Tibial nerve (tissue), 4 donors: ENCODE data around the gene MTA2. TPM values are rescaled to one million over a fixed set of nuclear protein-coding genes. Genes with fewer than 3 reads are reported as not detected.
"Not testable (repeated sequence)": the region's sequence is repeated elsewhere in the genome, so short reads cannot be mapped to it uniquely, and the experiment has no call there.

Experiments used
- DNase-seq, 2 donors: peaks; one replicate each; pipeline ENCODE4 v3.0.0-alpha.2; 2019; ENCODE audit warnings: low spot score in 2 of 2
- H3K27ac ChIP-seq, 4 donors: fragments of 200-600 bp; sonication (generic) in 3 of 4; one replicate each; pipeline ENCODE4 v1.5.1; 2017 to 2019; ENCODE audit warnings: mild to moderate bottlenecking in 1 of 4
- H3K27me3 ChIP-seq, 2 donors: fragments of 200-600 bp; sonication (generic) in 1 of 2; one replicate each; pipeline versions ENCODE4 v1.5.1 to v1.6.0; 2017 to 2019
- H3K36me3 ChIP-seq, 3 donors: fragments of 200-600 bp; sonication (generic); one replicate each; pipeline ENCODE4 v1.5.1; 2018 to 2019
- H3K4me1 ChIP-seq, 4 donors: fragments of 200-600 bp; sonication (generic) in 3 of 4; one replicate each; pipeline ENCODE4 v1.5.1; 2017 to 2019
- H3K4me3 ChIP-seq, 4 donors: fragments of 200-600 bp; sonication (generic) in 3 of 4; one replicate each; pipeline ENCODE4 v1.5.1; 2017 to 2019; ENCODE audit warnings: mild to moderate bottlenecking in 1 of 4, moderate library complexity in 1 of 4
- H3K9me3 ChIP-seq, 4 donors: fragments of 200-600 bp; sonication (generic) in 3 of 4; one replicate each; pipeline ENCODE4 v1.5.1; 2017 to 2019
- EP300 ChIP-seq, 2 donors: sonication (generic); formaldehyde crosslinking; IDR thresholded peaks; one replicate each; pipeline ENCODE4 v1.6.1; 2017; ENCODE audit warnings: antibody characterized with exemption in 2 of 2, mild to moderate bottlenecking in 1 of 2
- POLR2A ChIP-seq, 2 donors: fragments of 450-650 bp; IDR thresholded peaks; one replicate each; pipeline ENCODE4 v1.6.1; 2017; ENCODE audit warnings: antibody characterized with exemption in 2 of 2, mild to moderate bottlenecking in 2 of 2, moderate library complexity in 2 of 2
- WGBS, 2 donors: methylation state at CpG; one replicate each; pipeline ENCODE4 v1.1.5; 2018; 5-methylcytosine and 5-hydroxymethylcytosine counted together
- total RNA-seq, 4 donors: library from RNA; depleted of rRNA; stranded (reverse); fragments of >200 nt; gene quantifications; one replicate each; pipeline ENCODE4 v1.1.0, GENCODE V29; 2016
- TF ChIP-seq, protein P1 (sequence below), 5 experiments: fragments of 200-600 bp in 3 of 5; fragments of 450-650 bp in 2 of 5; sonication (generic) in 3 of 5; IDR thresholded peaks; one replicate each; pipeline ENCODE4 v1.5.1; 2016 to 2019; ENCODE audit warnings: antibody characterized with exemption in 5 of 5, mild to moderate bottlenecking in 3 of 5, moderate library complexity in 2 of 5

The MTA2 gene
- total RNA-seq = 10 to 100 TPM; 79.5 to 95.3 (median 88.8) TPM

DNA sequence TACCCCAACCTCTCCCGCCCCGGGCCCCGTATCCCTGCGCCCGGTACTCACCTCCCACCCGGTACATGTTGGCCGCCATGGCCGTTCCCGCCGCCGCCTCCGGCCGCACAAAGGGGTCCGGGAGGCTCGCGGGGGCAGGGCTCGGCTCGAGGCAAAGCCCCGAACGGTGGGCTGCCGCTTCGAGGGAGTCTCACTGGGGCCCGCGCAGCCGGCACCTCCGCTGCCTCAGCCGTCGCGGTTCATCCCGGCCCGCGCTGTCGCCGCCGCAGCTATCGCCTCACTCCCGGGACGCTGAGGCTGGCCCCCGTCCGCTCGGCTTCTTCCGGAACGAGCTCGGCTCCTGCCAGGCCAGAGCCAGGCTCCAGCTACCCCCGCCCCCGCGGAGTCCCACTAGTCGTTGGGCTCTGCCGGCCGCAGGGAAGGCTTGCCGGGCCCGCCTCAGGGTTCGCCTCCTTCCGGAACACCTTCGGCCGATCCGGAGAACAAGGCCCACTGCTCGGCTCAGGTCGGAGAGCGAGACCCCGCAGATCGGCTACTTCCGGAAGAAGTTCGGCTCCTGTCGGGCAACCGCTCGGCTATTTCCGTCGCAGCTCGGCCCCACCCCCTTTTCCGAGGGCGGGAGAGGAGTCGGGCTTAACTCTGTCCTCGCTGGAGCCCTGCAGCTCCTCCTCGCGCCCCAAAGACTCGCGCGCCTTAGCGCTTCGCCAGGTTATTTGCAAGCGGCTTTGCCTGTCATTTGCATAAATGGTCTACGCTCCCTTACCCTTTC lies at the start of gene MTA2:
TSS of gene MTA2 (minus strand) at position 494 of the 769 bp plus-strand sequence. CDS start at position 79, 415 bp downstream.
- TF ChIP-seq, protein P1, sequence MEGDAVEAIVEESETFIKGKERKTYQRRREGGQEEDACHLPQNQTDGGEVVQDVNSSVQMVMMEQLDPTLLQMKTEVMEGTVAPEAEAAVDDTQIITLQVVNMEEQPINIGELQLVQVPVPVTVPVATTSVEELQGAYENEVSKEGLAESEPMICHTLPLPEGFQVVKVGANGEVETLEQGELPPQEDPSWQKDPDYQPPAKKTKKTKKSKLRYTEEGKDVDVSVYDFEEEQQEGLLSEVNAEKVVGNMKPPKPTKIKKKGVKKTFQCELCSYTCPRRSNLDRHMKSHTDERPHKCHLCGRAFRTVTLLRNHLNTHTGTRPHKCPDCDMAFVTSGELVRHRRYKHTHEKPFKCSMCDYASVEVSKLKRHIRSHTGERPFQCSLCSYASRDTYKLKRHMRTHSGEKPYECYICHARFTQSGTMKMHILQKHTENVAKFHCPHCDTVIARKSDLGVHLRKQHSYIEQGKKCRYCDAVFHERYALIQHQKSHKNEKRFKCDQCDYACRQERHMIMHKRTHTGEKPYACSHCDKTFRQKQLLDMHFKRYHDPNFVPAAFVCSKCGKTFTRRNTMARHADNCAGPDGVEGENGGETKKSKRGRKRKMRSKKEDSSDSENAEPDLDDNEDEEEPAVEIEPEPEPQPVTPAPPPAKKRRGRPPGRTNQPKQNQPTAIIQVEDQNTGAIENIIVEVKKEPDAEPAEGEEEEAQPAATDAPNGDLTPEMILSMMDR (IDR thresholded peaks at IDR 0.05) = peak in 1 of 5 experiments; percentile 22
- TF ChIP-seq POLR2A (IDR thresholded peaks at IDR 0.05) (peak; percentile 60 to 75), EP300 (IDR thresholded peaks at IDR 0.05) (peak; percentile 31 to 85)
- Histone ChIP-seq H3K4me1 (peaks cover 4 to 68% (median 28%) of the 10 kb centered on the region in 4 donors), H3K27ac (peak within 1 kb of the TSS; percentile 79 to 99 (median 98)), H3K36me3 (peaks cover 1 to 47% (median 8%) of the 10 kb centered on the region in 3 donors), H3K9me3 (no peaks in the 10 kb centered on the region), H3K27me3 (no peaks in the 10 kb centered on the region), H3K4me3 (peak within 1 kb of the TSS; percentile 79 to 99 (median 85))
- WGBS, 2 donors = 0 to 1% methylated on average over 27 to 43 of the region's 83 CpGs
- DNase-seq = peak; percentile 97 to 98

DNA sequence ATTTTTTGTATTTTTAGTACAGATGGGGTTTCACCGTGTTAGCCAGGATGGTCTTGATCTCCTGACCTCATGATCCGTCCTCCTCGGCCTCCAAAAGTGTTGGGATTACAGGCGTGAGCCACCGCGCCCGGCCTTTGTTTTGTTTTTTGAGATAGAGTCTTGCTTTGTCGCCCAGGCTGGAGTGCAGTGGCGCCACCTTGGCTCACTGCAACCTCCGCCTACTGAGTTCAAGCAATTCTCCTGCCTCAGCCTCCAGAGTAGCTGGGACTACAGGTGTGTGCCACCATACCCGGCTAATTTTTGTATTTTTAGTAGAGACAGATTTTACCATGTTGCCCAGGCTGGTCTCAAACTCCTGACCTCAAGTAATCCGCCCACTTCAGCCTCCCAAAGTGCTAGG lies 48.6 kb upstream of the MTA2 start:
- H3K27me3 ChIP-seq, H3K27ac ChIP-seq, DNase-seq, H3K4me3 ChIP-seq, H3K9me3 ChIP-seq: not testable (repeated sequence)
- WGBS, 2 donors = 94 to 95% methylated on average over 12 of the region's 12 CpGs
- H3K36me3 ChIP-seq = peaks cover 0 to 32% (median 4%) of the 10 kb centered on the region in 3 donors
- peaks cover 0 to 36% (median 22%) of the 10 kb centered on the region in 4 donors for H3K4me1 ChIP-seq

DNA sequence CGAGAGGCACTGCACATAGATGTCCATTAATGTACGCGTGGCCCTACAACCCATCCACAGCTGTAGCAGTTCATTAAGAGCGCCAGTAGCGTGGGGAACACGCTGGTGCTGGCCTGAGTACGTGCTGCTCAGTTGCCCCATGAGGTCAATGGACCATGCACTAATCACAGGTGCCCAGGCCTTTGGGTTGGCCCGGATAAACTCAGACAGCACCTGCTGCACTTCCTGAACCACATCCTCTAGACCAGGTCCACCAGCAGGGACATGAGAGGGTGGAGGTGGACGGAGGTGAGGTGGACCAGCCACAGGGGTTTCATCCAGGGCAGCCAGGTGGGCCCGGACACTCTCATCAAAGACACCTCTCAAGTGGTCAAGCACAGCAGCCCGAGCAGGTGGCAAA lies 47.8 kb upstream of the MTA2 start:
- TF ChIP-seq, protein P1 (IDR thresholded peaks at IDR 0.05) = no peak
- TF ChIP-seq EP300 (IDR thresholded peaks at IDR 0.05) (no peak), POLR2A (IDR thresholded peaks at IDR 0.05) (no peak)
- peaks cover 0 to 44% (median 28%) of the 10 kb centered on the region in 4 donors for H3K4me1 ChIP-seq
- 91 to 92% methylated on average over 9 to 11 of the region's 11 CpGs for WGBS, 2 donors
- no peak overlapping the region for H3K4me3 ChIP-seq
- DNase-seq = no peak
- peaks cover 0 to 34% (median 4%) of the 10 kb centered on the region in 3 donors for H3K36me3 ChIP-seq
- H3K27ac ChIP-seq = no peak overlapping the region
- H3K27me3 ChIP-seq = no peaks in the 10 kb centered on the region
- H3K9me3 ChIP-seq = no peaks in the 10 kb centered on the region

DNA sequence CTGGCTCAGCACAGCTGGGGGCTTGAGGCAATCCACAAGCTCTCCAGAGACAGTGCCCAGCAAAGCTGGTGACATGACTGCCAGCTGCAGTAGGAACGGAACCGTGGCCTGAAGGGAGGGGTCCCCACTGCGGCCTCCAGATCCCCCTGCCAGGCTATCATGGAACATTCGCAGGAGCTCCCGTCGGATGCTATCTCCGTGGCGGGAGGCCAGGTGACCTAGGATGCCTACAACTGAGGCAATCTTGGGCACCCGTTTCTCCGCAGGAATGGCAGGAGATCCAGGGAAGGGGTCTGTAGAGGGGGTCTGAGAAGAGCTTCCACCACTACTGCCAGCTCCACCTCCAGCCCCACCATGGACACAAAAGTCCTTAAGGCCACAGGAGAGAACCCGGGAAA lies 47.3 kb upstream of the MTA2 start:
- Histone ChIP-seq H3K4me3 (no peak overlapping the region), H3K27ac (no peak overlapping the region), H3K36me3 (peaks cover 0 to 39% (median 4%) of the 10 kb centered on the region in 3 donors), H3K27me3 (no peaks in the 10 kb centered on the region), H3K9me3 (no peaks in the 10 kb centered on the region), H3K4me1 (peaks cover 0 to 50% (median 28%) of the 10 kb centered on the region in 4 donors)
- WGBS, 2 donors = 90 to 92% methylated on average over 11 of the region's 11 CpGs
- DNase-seq = no peak
- no peak for TF ChIP-seq POLR2A (IDR thresholded peaks at IDR 0.05)
- TF ChIP-seq, protein P1 (IDR thresholded peaks at IDR 0.05) = no peak
- TF ChIP-seq EP300 (IDR thresholded peaks at IDR 0.05) = no peak

DNA sequence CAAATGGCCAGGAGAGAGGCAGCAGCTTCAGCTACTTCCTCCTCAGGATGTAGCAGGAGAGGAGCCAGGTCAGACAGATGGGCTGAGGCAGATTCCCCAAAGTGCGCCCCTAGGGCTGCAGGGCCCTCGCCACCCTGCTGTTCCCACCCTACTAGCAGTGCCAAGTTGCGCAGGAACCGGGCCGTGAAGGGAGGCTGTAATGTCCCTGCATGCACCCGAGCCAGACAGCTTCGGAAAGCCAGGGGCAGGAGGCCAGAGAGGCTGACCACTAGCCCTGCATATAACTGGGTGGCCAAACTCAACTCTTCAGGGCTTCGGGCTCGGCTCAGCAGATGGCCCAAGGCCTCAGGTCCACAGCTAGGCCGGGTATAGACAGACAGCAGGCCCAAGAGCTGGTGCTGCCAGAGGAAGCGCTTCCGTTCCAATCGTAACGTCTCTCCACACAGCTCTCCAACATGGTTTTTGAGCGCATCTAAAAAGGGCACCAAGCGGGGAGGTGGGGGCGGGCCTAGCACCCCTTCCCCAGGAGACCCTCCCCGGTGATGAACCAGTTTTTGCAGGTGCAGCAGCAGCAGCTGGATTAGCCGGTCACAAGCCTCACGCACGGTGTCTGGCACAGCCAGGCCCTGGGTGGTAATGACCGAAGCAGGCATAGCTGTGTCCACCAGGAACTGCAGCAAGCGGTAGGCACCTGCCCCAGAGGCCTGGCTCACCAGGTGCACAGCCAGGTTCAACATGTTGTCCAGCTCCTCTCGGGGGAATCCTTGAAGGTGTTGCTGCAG lies 46.7 kb upstream of the MTA2 start:
- H3K9me3 ChIP-seq = no peaks in the 10 kb centered on the region
- TF ChIP-seq, protein P1 (IDR thresholded peaks at IDR 0.05) = no peak
- no peak for TF ChIP-seq EP300 (IDR thresholded peaks at IDR 0.05)
- TF ChIP-seq POLR2A (IDR thresholded peaks at IDR 0.05) = no peak
- peaks cover 0 to 53% (median 28%) of the 10 kb centered on the region in 4 donors for H3K4me1 ChIP-seq
- H3K27ac ChIP-seq = no peak overlapping the region
- no peak overlapping the region for H3K4me3 ChIP-seq
- no peak for DNase-seq
- no peaks in the 10 kb centered on the region for H3K27me3 ChIP-seq
- peaks cover 0 to 45% (median 4%) of the 10 kb centered on the region in 3 donors for H3K36me3 ChIP-seq
- WGBS, 2 donors = 89 to 92% methylated on average over 21 to 24 of the region's 24 CpGs
